HG02938 (cell line): ENCODE results near the gene GJD4.

Experiments used
- ATAC-seq: cut with Tn5 transposase; IDR thresholded peaks from one replicate; pipeline ENCODE4 v1.9.1; 2021; ENCODE audit warnings: mild to moderate bottlenecking, moderate library complexity; ENCODE audit not compliant: unreplicated experiment

GJD4 gene

DNA sequence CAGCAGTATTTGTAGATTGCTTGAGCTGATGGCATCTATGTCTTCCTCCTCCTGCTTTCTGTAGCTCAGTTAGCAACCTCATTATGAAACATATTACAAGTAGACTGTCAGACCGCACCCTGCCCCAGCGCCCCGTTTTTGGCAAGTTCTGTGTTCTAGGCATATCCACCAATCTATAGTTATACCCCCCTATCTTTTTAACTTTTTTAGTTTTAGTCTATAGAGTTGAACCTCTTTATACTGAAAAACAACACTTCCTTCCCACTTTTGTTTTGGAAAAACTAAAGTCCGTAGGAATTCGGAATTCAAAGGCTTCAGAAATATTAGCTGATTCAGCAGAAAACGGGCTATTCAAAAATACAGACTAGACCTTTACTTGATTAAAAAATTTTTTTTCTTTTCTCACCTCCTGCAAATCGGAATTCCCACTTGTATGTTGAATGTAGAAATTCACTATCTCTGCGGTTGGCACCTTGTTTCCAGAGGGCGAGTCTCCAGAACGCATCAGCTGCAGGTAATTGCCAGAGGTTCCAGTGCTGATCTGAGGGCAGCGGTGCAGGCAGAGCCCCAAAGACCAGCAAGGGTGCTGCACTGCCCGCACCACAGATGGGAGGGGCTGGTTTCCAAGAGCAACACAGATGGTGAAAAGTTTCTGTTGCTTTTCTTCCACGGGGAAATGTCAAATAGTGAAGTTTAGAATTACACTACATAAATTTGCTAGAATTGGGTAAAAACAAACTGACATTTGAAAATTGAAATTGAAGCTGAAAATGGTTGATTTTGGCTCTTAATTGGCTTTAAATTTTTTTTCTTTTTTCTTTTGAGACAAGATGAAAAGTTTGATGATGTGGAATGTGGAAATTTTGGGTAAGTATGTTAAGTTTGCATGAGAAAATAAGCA is 39.2 kb downstream of the GJD4 start:
- ATAC-seq: no peak

DNA sequence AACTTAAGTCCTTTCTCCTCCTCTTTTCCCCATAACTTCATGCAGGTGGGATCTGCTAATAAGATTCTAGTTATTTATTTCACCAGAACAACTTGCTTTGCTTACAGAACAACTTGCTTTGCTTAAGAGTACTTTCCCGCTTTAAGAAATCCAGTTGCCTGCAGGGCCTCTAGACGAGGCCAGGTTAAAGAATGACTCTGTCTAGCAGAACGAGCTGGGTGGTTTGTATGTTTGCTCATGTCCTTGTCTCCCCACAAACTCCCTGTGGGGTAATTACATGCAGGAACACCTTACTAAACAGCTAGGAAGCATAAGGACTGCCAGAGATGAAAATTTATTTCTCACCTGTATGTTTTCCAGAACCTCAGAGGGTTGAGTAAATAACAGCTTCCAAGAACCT is 45.8 kb downstream of the GJD4 start:
- ATAC-seq: no peak

DNA sequence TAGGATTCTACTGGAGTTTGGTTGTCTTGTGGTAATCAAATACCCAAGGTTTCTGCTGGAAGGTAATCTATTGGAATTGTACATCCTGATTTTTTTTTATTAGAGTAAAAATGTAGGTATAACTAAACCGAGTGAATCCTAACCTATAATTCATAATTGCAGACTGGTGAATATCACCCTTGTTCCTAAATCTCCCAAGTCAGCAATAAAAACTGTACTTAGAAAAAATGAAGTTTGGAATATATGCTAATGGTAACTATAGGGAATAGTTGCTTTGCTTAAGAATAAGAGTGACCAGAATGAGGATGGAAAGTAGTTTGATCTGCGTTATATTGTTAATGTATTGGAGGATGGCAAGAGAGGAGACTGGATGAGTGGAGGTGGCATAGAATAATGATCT is 47.7 kb downstream of the GJD4 start:
- no peak for ATAC-seq

- no peak for ATAC-seq
Observed at GRCh38 chr10:35657621-35658020, 52.5 kb downstream of the GJD4 start.
